ENCODE data around the gene SRC. TPM values are rescaled to one million over a fixed set of nuclear protein-coding genes. Genes with fewer than 3 reads are reported as not detected.

Gene SRC
- total RNA-seq, 4 donors from 2014 or later: 18.8 to 39.5 (median 26.0) TPM

GRCh38 chr20:37385176-37385575 lies 39.2 kb downstream of the SRC start:
- no peaks in the 10 kb centered on the region for H3K27me3 ChIP-seq
- no peak for TF ChIP-seq CTCF (IDR thresholded peaks at IDR 0.05)
- no peak for TF ChIP-seq EP300 (IDR thresholded peaks at IDR 0.05)
- no peak for TF ChIP-seq POLR2AphosphoS5 (IDR thresholded peaks at IDR 0.05)
- TF ChIP-seq POLR2A (IDR thresholded peaks at IDR 0.05): no peak
- H3K27ac ChIP-seq: no peak overlapping the region
- no peak overlapping the region for H3K4me3 ChIP-seq
- 89% methylated on average over 17 of the region's 17 CpGs for WGBS
- peaks cover 14% of the 10 kb centered on the region for H3K4me1 ChIP-seq
- H3K9me3 ChIP-seq: no peaks in the 10 kb centered on the region
- peaks cover 30% of the 10 kb centered on the region for H3K36me3 ChIP-seq
- DNase-seq (ENCODE audit: low spot score in 2 of 2): peak in 1 of 2 donors; percentile 52

- Histone ChIP-seq H3K27ac (no peak overlapping the region), H3K36me3 (peaks cover 35% of the 10 kb centered on the region), H3K27me3 (no peaks in the 10 kb centered on the region), H3K9me3 (no peaks in the 10 kb centered on the region), H3K4me1 (peaks cover 14% of the 10 kb centered on the region), H3K4me3 (no peak overlapping the region)
- DNase-seq (ENCODE audit: low spot score in 2 of 2): peak in 1 of 2 donors; percentile 61
- 81% methylated on average over 19 of the region's 25 CpGs for WGBS
- TF ChIP-seq POLR2AphosphoS5 (IDR thresholded peaks at IDR 0.05) (no peak), EP300 (IDR thresholded peaks at IDR 0.05) (no peak), POLR2A (IDR thresholded peaks at IDR 0.05) (no peak), CTCF (IDR thresholded peaks at IDR 0.05) (no peak)
Measured at GRCh38 chr20:37385659-37386504, 39.9 kb downstream of the SRC start.

DNA sequence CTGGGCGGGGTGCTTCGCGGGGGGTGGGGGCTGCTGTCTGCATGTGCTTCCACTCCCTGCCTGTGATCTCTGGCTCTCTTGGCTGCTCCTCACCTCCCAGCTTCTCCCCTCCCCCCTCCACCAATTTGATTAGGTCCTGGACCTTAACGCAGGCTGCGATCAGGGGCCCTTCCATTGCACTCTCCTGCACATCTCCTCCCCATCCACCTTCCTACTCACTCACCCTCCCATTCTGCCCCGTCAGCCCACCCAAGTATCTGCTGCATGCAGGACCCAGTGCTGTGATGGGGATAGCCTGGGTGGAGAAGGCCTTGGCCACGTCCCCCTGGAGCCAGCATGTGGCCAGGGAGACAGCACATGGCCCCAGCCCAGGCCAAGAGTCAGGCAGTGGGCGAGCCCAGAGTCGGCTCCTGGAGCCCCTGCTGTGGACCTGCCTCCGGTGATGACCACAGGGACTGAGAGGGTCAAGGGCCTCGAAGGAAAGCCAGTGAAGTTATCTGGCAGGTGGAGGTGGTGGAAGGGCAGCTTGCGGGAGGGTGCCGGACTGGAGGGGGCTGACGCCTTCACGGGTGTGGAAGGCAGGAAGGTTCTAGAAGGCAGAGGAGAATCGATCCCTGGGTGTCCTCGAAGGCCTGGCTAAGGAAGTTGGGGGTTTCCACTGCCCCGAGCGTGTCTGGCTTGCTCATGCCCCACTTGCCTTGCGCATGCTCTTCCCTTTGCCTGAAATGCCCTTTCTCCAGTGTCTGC lies 40.7 kb downstream of the SRC start:
- no peak for DNase-seq (ENCODE audit: low spot score in 2 of 2)
- TF ChIP-seq POLR2AphosphoS5 (IDR thresholded peaks at IDR 0.05) (no peak), CTCF (IDR thresholded peaks at IDR 0.05) (no peak), POLR2A (IDR thresholded peaks at IDR 0.05) (no peak), EP300 (IDR thresholded peaks at IDR 0.05) (no peak)
- H3K27ac ChIP-seq: no peak overlapping the region
- H3K4me1 ChIP-seq: peaks cover 14% of the 10 kb centered on the region
- H3K9me3 ChIP-seq: no peaks in the 10 kb centered on the region
- no peaks in the 10 kb centered on the region for H3K27me3 ChIP-seq
- H3K36me3 ChIP-seq: peaks cover 39% of the 10 kb centered on the region
- 92% methylated on average over 13 of the region's 20 CpGs for WGBS
- H3K4me3 ChIP-seq: no peak overlapping the region

DNA sequence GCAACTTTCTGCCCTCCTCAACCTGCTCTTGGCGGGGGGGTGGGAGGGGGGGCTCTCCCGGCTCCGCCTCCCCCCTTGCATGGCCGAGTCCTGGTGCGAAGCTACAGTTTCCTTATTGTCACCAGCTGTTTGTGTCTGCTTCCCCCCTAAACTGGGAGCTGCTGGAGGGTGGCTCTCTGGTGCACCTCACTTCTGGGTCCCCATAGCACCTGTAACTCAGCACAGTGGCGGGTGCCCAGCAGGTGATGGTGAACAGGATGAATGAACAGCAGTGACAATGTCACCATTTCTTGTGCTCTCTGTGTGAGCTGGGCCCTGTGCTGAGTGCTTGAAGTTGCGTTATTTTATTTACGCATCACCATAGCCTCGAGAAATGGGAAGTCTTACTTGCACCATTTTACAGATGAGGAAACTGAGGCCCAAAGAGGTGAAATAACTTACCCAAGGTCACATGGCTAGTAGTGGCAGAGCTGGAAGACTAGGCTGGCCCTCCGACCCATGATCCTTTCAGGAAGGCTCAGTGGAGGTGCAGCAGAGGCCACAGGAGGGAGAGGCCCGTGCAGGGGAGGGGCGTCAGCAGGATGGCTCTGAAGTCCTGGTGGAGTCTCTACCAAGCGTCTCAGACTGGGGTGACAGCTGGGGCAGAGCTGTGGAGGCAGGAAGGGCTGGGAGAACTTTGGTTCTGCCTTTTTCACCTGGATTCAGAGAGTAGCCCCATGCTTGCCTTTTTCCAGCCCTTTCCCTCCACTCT lies 41.8 kb downstream of the SRC start:
- TF ChIP-seq POLR2AphosphoS5 (IDR thresholded peaks at IDR 0.05) (no peak), CTCF (IDR thresholded peaks at IDR 0.05) (no peak), EP300 (IDR thresholded peaks at IDR 0.05) (no peak), POLR2A (IDR thresholded peaks at IDR 0.05) (no peak)
- Histone ChIP-seq H3K4me3 (no peak overlapping the region), H3K9me3 (no peaks in the 10 kb centered on the region), H3K4me1 (peaks cover 14% of the 10 kb centered on the region), H3K36me3 (peaks cover 39% of the 10 kb centered on the region), H3K27me3 (no peaks in the 10 kb centered on the region), H3K27ac (no peak overlapping the region)
- no peak for DNase-seq (ENCODE audit: low spot score in 2 of 2)
- 91% methylated on average over 11 of the region's 13 CpGs for whole genome bisulfite sequencing

Data from suprapubic skin (tissue), 4 donors.